ENCODE results near the gene NOC4L.
"Not testable (repeated sequence)": the region's sequence is repeated elsewhere in the genome, so short reads cannot be mapped to it uniquely, and the experiment has no call there.

NOC4L gene

DNA sequence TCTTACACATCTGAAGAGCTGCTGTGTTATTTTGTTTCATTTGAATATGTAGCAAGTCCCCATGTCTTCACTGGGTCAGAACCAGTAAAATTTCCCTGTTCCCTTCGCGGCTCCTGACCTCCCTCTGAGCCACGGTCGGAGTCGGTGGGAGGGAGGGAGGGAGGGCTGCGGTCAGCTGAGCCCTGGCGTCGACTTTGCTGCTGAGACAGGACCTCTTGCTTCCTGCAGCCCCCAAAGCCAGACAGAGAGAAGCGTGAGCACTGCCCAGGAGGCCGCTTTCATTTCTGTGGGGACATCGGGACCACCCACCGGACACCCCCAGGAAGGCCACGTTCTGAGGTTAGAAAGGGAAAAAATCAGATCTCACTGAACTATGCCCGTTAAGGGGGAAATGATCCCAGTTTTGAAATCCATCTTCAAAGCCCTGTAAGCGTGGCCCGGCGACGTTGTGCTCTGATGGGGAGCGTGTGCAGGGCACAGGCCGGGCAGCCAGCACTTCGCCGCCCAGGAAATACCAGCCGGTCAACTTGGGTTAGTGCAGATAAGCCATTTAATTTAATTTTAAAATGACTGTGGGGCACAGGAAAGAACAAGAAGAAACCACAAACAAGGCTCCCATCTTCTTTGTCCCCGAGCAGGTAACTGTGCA, 42.1 kb downstream of the NOC4L start:
- DNase-seq, result no peak

DNA sequence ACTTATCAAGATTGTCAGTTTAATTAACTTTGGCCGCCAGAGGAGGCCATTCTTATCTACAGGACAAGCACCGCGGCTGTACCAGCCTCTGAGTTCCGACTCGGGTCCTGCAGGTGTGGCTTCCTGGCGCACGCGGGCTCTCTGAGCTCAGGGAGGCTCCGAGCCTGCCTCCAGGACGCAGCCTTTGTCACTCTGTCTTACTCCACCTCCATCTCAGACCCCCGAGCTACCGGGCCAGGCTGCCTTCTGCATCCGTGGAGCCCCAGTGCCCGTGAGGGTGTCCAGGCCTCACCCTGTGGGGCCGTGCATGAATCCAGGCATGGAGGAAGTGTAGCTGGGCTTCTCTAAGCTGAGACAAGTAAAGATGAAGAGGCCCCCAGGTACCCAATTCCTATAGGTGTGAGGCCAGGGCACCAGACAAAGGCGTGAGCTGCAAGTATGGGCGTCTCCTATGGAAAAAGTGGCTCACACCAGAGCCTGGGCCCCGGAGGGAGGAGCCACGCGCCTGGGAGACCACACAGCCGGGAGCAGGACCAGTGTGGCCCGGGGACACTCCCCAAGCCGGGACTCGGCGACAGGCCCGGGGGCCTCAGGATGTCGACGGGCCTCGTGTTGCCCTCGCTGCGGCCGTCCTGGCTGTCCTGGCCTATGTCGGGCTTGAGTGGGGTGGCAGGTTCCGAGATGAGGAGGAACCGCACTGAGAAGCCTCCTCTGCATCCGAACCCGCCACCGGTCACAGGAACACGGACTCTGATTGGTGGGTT, 42.8 kb downstream of the NOC4L start:
- DNase-seq, result peak; percentile 26

DNA sequence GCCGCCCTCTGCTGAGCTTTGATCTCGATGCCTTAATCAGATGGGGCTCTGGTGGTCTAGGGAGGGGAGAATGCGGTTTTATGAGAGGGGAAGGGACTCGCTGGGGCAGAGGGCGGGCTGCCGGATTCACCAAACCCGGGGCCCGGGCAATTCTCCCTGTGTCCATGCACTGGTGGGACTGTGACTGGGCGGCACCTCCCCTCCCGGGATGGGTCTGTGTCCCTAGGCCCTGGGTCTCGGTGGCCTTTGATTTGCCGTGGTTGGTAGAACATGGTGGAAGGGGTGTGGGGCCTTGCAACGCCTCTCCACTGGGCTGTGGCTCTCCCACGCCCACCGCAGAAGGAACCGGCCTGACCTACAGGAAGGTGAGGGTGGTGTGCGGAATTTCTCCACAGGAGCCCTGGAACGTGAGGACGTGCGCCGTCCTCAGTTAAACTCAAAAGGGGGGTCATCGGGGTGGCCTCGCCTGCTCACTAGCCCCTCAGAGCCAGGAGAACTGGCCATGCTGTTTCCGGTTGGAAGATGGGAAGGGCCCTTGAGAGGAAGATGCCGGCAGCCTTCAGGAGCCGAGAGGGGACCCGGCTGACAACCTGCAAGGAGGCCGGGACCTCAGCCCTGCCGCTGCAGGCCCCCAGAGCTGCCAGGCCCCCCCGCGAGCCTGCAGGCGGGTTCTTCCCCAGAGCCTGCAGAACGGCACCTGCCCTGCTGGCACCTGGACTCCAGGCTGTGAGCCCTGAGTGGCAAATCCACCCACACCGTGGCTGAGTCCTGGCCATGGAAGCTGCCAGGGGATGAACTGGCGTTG, 43.6 kb downstream of the NOC4L start:
- DNase-seq, result no peak

DNA sequence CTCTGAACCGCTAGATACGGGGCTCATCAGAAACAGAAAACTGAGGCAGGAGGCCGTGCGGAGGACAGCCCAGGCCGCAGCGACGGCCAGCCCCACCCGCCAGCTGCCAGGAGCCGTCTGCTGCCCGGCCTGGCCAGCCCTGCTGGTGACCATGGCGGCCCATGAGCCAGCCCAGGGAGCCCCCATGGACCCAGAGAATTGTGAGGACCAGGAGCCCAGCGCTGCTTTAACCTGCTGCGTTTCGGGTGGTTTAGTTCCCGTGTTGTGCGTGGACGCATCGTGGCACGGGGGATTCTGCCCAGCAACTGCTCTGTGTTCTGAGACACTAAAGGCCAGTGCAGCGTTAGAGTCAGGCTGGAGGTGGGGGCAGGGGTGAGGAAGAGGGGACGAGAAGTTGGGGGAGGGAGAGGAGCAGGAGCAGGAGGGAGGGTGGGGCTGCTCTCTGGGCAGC, 44.2 kb downstream of the NOC4L start:
- no peak for DNase-seq

DNA sequence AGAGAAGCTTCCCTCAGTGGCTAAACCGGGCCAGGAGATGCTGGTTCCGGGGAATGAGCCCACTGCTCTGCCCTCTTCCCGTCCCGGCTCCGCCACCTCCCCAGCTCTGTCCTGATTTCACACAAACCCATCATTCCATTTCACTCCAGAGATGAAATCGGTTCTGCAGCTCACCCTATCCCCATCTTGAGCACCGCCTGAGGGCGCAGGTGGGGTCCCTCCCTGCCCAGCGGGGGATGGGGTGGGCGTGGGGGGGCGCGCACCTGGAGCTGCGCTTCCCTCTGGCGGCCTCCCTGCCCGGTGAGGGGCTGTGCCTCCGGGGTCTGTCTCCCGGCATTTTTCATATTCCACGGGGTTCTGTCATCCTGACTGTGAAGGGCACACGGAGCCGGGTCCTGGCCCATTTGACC, 44.7 kb downstream of the NOC4L start:
- no peak for DNase-seq

DNA sequence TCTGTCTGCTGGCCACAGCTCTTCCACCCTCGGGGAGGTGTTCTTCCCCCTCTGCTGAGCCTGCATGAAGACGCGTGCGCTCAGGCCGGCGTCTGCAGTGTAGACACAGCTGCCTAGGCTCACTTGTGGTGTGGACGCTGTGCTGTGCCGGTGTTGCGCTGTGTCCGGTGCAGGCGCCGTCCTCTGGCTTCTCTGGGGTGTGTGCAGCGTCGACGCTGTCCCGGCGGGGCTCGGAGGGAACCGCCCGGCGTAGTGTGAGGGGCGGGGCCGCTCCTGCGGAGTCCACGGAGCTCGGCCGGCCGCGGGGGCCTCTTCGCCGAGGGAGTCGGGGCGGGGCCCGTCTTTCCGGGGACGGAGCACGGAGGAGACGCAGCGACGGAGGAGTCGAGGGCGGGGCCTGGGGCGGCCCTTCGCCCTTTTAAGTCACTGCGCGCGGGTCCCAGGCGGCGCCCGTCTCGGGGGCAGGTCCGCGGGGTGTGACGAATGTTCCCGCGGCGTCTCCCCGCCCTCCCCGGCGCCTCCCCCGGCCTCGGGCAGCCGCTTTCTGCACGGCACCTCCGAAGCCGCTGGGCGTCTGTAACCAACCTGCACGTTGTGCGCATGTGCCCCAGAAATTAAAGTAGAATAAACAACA, 45.2 kb downstream of the NOC4L start:
- DNase-seq, result peak; percentile 96

DNA sequence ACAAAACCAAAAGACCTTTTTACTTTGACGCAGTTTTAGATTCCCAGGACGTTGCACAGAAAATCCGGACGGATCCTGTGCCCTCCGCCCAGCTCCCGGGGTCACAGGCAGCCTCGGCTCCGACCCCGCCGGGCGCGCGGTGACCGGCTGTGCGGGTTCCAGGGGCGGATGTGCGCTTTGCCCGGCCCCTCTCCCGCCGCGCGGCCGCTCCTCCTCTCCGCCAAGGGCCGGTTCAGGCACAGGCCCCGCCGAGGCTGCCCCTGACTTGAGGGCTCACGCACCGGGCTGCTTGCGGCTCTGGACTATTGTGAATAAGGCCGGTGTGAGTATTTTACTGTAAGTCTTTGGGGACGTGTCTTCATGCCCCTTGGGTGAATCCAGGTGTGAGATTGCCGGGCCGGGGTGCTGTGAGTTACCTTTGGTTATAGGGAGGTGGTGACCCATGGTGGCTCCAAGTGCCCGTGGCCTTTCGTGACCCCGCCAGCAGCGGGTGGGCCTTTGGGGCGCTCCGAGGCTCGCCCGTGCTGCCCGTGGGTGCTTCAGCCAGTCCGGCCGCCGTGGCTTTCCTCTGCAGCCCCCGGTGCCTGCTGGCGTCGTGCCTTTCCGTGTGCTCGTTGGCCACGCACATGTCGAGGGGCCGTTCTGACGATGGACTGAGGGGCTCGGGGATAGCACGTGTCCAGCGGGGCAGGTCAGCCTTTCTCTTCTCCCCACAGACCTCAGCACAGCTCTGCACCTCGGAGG, 45.9 kb downstream of the NOC4L start:
- no peak for DNase-seq

DNA sequence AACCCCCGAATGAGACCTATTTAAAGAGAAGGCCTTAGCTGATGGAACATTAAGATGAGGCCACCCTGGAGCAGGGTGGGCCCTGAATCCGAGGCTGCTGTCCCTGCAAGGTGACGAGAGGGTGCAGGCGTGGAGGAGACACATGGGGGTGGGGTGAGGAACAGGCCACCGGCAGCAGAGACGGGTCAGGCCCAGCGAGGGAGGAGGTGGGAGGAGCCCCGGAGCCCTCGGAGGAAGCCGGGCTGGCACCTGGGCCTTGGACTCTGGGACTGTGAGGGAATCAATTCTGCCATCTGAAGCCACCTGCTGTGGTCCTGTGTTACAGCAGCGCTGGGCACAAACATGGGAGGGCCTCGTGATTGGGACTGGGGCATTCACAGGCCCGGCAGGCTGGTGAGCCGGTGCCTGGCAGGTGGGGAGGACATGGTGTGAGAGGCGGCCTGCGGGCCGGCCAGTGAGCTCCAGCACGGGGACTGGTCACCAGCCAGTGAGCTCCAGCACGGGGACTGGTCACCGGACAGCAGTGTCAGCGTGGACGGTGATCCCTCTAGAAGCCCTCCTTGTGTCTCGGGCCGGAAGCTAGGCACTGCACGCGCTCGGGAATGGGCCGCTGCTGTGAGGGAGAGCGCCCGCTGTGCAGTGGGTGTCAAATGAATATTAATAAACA, 46.7 kb downstream of the NOC4L start:
- no peak for DNase-seq

DNA sequence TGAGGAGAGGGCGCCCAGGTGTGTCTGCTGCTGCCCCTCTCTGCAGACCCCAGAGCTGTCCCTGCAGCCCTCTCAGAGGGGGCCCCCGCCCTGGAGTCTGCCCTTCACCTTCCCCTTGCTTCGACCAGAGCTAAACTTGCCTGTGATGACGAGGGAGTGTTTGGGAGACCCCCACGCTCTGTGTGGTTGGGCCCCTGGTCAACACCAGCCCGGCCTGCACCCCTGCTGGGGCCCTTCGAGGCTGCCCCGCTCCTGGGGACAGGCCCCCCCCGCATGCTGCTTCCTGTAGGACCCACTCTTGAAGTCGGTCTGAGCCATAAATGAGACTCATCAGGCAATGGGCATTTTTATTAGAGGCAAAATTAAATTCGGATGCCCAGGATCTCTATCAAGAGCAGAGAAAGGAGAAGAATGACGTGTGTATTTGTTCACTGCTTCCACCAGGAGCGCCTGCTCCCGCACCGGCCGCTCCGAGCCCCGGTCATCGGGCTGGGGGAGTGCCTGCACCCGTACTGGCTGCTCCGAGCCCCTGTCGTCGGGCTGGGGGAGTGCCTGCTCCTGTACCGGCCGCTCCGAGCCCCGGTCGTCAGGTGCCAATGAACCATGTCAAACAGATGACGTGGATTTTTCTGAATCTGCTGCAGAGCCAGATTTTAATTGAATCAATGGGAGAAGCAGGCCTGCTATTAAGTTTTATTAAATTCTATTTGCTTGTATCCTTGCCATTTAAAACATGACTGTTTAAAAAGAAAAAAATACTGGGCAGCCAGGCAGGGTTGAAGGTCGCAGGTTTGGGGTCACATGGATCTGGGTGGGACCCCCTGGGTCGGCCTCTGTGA, 47.7 kb downstream of the NOC4L start:
- no peak for DNase-seq

DNA sequence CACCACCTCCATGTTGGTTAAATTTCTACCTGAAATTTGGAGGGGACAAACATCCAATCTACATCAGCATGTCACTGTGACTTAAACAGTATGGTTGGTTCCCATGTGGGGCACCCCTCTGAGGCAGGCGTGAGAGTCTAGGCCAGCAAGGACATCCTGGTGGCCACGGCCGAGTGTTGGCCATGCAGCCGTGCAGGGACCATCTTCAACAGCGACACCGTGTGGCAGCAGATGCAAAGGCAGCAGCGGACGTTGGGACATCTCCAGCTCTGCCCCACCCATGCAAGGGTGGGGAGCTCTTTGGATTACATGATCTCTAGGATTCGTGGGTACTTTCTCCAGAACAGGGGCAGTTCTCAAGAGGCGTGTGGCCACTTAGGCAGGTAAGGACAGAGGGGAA, 49.8 kb downstream of the NOC4L start:
- no peak for DNase-seq

DNA sequence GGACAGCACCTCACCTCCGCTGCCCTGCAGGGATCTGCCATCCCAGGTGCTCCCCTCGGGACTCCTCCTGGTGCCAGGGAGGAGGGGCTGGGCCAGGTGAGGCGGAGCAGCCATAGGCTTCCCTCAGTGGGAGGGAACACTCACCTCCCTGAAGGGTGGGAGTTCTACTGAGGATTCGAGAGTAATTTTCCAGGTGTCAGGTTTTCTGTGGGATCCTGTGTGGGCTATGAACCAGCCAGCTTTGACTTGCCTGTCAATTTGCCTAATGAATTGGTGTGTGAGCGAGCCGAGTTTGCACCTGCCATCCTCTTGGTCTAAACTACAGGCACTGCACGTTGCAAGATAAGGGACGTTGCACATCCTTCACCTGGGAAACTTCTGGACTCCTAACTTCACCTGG, 50.3 kb downstream of the NOC4L start:
- DNase-seq, result no peak

DNA sequence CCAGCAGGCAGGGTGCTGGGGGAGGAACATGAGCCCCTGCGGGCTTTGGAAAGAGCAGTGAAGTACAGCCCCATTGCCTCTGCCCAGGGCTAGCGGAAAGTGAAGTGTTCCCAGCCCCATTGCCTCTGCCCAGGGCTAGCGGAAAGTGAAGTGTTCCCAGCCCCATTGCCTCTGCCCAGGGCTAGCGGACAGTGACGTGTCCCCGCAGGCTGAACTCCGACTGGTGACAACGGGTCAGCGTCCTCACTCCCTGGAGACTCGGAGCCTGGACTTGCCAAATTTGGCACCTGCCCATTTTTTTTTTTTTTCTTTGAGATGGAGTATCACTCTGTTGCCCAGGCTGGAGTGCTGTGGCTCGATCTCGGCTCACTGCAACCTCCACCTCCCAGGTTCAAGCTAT, 51.0 kb downstream of the NOC4L start:
- DNase-seq, result not testable (repeated sequence)

DNA sequence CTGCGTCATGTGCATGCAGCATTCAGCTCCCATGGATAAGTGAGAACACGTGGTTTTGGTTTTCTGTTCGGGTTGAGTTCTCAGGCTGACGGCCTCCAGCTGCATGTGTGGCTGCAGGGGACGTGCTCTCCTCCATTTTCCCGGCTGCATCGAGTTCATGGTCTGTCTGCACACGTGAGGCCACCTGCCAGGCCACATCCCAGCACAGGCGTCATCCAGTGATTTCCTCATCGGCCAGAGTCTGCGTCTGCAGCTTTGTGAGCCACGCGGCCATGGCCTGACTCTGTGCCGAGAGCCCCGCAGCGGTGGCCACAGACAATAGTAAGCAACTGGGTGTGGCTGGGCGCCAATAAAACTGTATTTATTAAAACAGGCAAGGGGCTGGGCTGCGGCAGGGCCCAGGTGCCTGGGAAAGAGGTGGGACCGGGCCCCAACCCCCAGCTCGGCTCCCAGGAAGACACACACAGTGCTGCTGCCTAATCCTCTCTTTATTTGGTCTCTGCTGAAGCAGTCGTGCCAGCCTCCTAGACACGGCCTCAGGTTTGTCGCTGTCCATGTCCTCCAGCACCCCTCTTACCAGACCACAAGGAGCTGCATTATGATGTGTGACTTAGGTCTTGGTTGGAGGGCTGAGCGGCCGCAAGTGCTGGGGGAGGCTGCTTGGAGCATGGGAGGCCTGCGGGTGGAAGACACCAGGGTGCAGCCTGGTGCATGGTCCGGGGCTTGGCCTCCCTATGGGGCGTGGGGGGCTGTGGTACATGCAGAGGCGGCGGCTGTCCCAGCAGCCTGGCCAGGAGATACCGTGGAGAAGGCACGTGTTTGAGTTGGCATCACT, 52.0 kb downstream of the NOC4L start:
- no peak for DNase-seq

DNA sequence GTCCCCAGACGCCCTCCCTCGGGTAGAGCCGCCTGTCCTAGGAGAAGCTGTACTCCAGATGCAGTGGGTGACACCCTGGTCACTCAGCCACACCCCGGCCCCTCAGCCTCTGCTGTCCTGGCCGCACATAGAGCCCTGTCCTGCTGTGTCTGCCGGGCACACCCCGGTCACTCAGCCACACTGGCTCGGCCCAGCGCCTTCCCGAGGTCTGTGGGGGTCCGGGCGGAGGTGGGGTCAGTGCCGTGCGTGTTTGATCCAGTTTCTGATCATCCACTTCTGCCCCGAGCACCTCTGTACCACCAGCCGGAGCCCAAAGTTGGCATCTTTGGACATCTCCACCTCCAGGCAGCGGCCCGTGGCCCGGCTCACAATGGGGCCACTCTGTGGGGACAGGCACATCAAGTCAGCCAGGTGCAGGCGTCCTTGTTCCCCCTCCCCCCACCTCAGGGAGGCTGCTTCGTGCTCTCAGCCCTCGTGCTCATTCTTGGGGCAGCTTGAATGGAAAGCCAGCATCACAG, 52.7 kb downstream of the NOC4L start:
- DNase-seq, result no peak

DNA sequence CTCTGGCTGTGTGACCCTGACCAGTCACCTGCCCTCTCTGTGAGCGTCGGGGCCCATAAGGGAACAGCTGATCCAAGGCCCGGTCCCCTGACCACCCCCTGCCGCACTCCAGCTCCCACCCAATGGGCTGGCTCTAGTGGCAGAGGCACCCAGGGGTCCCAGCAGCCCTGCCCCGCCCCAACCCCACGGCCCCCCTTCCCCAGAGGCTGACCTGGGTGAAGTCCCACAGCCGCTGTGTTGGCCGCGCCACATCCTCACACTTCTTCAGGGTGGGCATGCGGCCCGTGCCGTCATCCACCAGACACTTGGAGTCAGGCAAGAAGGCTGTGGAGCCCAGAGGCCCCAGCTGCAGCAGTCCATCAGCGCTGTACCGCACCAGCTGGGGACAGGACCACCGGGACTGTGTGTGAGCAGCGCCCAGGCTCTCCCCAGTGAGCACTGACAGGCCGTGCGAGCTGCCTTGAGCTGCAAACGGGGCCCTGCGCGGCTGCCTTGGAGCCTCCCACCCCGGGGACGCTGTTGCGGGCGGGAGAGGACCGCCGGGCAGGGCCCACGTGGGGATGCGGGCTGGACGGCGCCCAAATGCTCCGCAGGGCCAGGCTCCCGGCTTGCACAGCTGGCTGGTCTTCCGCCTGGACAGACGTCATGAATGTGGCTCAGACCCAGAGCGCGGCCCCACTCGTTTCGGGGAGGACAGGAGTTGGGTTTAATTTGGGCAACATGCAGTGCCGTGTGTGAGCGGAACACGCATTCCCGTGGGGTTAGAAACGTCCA, 53.5 kb downstream of the NOC4L start:
- no peak for DNase-seq

DNA sequence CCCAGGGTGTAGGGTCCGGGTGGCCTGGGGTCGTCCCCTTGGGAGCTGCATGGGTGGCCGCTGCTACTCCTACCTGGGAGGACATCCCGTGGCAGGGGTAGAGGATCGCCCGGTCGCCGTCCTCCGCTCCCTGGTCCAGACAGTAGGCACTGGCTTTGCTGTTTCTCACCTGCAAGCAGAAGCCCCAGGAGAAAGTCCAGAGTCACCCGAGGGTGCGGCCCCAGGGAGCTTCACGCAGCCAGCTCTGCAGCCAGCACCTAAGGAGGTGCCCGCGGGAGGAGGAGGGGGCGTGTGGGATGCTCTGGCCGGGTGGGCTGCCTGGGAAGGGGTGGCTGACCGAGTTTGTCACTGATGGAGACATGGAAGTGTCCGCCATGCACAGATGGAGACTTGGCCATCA, 54.8 kb downstream of the NOC4L start:
- DNase-seq, result no peak

DNA sequence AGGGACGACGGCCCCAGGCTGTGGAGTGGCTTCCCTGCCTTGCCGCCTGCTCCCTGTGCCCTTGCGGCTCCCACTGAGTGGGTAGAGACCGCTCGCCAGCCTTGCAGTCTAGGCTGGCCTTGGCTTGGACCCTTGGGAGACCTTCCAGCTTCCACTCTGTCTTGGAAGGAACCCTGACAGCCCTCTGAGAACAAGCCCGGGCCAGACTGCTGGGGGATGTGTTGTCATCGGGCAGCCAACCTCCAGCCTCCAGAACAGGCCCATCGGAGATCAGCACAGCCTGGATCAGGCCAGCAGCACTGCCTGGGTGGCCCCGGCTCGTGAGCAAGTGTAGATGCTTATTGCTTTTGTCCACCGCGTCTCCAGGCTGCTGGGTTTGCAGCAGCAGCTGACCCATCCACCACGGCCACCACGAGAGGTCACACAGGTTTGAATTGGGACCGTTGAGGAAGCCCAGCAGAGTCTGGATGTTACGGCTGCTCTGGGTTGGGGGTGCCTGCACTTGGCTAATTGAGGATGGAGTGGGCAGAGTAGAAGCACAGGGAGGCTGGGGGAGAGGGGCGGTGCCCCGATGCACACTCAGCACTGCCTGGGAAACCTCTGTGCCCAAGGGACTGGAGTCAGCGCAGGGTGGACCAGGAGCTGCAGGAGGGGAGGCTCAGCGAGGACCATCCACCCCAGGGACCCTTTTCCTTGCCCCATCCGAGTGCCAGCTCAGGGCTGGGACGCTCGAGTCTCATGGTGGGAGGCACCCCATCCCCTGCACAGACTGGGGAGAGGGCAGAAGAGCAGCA, 55.5 kb downstream of the NOC4L start:
- no peak for DNase-seq

DNA sequence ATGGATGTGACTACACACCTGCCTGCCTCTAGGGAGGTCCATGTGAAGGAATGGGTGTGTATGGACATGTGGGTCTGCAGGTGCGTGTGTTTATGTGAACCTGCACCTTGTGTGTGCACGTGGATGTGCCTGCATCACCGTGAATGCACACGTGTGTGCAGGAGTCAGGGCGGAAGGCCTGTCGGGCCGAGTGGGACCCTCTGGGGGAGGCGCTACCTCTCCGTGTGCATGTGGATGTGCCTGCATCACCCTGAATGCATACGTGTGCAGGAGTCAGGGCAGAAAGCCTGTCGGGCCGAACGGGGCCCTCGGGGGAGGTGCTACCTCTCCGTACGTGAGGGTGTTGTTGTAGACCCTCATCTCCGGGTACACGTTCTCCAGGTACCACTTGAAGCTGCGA, 56.5 kb downstream of the NOC4L start:
- no peak for DNase-seq

All from CD4-positive, alpha-beta T cell treated with Interleukin-21 for 1 hour (primary cell).